Cardiac fibroblast (primary cell): ENCODE data around the gene TENM4.

ENCODE experiments used
- DNase-seq, 2 donors: peaks; one replicate each; pipeline versions ENCODE4 v3.0.0 to v3.0.0-alpha.2; 2010; ENCODE audit warnings: low read depth in 2 of 2
- H3K4me3 ChIP-seq, 2 donors: replicated peaks in 1 of 2; 1 replicate in 1 of 2; 2 replicates in 1 of 2; pipeline ENCODE4 v1.5.1; 2011; ENCODE audit warnings: low read depth in 2 of 2, low read length in 2 of 2, mild to moderate bottlenecking in 2 of 2, moderate library complexity in 1 of 2
- CTCF ChIP-seq: IDR thresholded peaks from one replicate; pipeline ENCODE4 v1.5.1; 2011; ENCODE audit warnings: low read depth, mild to moderate bottlenecking, low read length, inconsistent platforms

Gene TENM4

GRCh38 chr11:78741741-78742140 lies 699.1 kb downstream of the TENM4 start:
- no peak overlapping the region for H3K4me3 ChIP-seq
- TF ChIP-seq CTCF: no peak
- no peak for DNase-seq

- TF ChIP-seq CTCF: no peak
- no peak overlapping the region for H3K4me3 ChIP-seq
- no peak for DNase-seq
These were observed 700.4 kb downstream of the TENM4 start for GRCh38 chr11:78740199-78741071.

GRCh38 chr11:78737891-78738290 lies 702.9 kb downstream of the TENM4 start:
- DNase-seq: no peak
- TF ChIP-seq CTCF: no peak
- no peak overlapping the region for H3K4me3 ChIP-seq

- no peak overlapping the region for H3K4me3 ChIP-seq
- no peak for DNase-seq
- TF ChIP-seq CTCF: no peak
These were observed 703.5 kb downstream of the TENM4 start for GRCh38 chr11:78737301-78737700.

DNA sequence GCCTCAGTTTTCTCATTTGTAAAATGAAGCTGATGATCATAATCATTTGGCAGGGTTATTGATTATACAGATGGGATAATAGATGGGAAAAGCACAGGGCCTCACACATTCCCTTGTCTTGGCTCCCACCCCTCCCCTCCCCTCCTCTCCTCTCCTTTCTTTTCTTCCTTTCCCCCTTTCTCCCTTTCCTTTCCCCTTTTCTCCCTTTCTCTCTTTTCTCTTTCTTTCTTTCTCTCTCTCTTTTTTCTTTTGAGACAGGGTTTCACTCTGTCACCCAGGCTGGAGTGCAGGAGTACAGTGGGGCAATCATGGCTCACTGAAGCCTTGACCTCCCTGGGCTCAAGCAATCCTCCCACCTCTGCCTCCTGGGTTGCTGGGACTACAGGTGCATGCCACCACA lies 705.1 kb downstream of the TENM4 start:
- DNase-seq: no peak
- TF ChIP-seq CTCF: no peak
- no peak overlapping the region for H3K4me3 ChIP-seq

GRCh38 chr11:78733031-78733430 lies 707.8 kb downstream of the TENM4 start:
- no peak for TF ChIP-seq CTCF
- no peak for DNase-seq

GRCh38 chr11:78732246-78732645 lies 708.6 kb downstream of the TENM4 start:
- H3K4me3 ChIP-seq: no peak overlapping the region
- no peak for DNase-seq
- TF ChIP-seq CTCF: no peak

More at GRCh38 chr11:78733031-78733430, 707.8 kb downstream of the TENM4 start:
- no peak overlapping the region for H3K4me3 ChIP-seq
